Measurements from ENCODE around the gene NFYC. TPM values are rescaled to one million over a fixed set of nuclear protein-coding genes. Genes with fewer than 3 reads are reported as not detected.

The NFYC gene
- total and polyA plus RNA-seq, 8 donors: 54.6 to 98.1 (median 86.0) TPM

DNA sequence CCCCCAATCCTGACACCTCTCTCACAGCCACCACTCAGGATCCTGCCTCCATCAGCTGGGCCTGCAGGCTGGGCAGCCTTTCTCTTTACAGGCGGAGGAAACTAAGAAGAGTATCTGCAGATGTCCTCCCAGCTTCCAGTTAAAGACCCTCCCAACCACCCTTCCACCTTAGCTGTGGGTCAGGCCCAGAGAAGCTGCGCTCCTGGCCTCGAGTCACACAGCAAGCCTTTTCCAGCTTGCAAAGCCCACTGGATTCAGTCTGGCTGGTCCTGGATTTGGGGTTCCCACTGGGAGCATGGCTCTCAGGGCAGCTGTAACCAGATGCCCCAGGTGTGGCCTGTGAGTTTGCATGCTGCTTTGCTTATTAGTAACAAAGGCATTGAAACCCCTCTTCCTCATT lies 111.9 kb downstream of the NFYC start:
- Histone ChIP-seq H3K27ac (peak overlapping the region in 1 of 2 donors; percentile 65), H3K27me3 (no peaks in the 10 kb centered on the region), H3K36me3 (no peaks in the 10 kb centered on the region), H3K4me3 (no peak overlapping the region), H3K9me3 (no peaks in the 10 kb centered on the region), H3K4me1 (peaks cover 12 to 16% of the 10 kb centered on the region in 2 donors)
- no peak for DNase-seq
- intact Hi-C loops (cut with DNase I): no loop called here
- no peak for ATAC-seq
- TF ChIP-seq, protein P1, sequence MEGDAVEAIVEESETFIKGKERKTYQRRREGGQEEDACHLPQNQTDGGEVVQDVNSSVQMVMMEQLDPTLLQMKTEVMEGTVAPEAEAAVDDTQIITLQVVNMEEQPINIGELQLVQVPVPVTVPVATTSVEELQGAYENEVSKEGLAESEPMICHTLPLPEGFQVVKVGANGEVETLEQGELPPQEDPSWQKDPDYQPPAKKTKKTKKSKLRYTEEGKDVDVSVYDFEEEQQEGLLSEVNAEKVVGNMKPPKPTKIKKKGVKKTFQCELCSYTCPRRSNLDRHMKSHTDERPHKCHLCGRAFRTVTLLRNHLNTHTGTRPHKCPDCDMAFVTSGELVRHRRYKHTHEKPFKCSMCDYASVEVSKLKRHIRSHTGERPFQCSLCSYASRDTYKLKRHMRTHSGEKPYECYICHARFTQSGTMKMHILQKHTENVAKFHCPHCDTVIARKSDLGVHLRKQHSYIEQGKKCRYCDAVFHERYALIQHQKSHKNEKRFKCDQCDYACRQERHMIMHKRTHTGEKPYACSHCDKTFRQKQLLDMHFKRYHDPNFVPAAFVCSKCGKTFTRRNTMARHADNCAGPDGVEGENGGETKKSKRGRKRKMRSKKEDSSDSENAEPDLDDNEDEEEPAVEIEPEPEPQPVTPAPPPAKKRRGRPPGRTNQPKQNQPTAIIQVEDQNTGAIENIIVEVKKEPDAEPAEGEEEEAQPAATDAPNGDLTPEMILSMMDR (IDR thresholded peaks at IDR 0.05): no peak

DNA sequence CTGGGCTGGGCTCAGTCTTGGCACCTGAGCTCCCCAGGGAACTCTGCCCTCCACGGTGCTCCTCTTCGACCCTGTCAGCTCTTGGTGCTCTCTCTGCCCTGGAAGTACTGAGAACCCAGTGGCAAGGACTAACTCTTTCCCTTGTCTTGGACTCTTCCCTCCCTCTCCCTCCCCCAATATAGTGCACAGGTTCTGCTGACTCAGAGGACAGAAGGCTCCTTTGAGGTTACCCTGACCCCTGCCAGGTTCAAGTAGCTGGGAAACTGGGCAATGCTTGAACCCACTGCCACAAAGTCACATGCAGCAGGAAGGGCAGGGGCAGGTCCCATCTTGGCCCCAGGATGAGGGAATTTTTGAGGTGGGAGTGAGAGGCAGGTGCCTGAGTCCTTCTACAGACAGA lies 112.4 kb downstream of the NFYC start:
- no peak for DNase-seq
- H3K36me3 ChIP-seq: no peaks in the 10 kb centered on the region
- no peak for ATAC-seq
- H3K27ac ChIP-seq: no peak overlapping the region
- H3K4me1 ChIP-seq: peaks cover 12 to 16% of the 10 kb centered on the region in 2 donors
- no peak overlapping the region for H3K4me3 ChIP-seq
- intact Hi-C loops (cut with DNase I): no loop called here
- TF ChIP-seq, protein P1 (IDR thresholded peaks at IDR 0.05): no peak
- no peaks in the 10 kb centered on the region for H3K27me3 ChIP-seq
- no peaks in the 10 kb centered on the region for H3K9me3 ChIP-seq

DNA sequence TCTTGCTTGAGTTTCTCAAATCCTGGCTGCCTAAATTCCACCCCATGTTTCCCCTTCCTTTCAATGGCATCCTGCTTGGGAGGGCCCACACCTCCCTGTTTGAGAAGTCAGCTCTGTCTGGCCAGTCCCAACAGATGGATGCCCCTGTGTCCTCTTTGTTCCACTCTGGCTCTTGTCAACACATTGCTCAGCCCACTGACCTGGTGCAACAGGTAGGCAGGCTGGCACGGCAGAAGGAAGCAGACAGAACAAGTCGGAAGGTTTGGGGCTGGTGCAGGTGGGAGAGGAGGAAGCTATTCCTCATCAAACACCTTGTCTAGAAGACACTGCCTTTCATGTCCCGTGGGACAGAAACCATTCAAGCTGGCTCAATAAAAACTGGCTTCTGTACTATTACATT lies 114.7 kb downstream of the NFYC start:
- intact Hi-C loops (cut with DNase I): no loop called here
- no peaks in the 10 kb centered on the region for H3K9me3 ChIP-seq
- no peaks in the 10 kb centered on the region for H3K27me3 ChIP-seq
- no peaks in the 10 kb centered on the region for H3K36me3 ChIP-seq
- H3K27ac ChIP-seq: no peak overlapping the region
- H3K4me3 ChIP-seq: no peak overlapping the region
- H3K4me1 ChIP-seq: peaks cover 6 to 16% of the 10 kb centered on the region in 2 donors
- TF ChIP-seq, protein P1 (IDR thresholded peaks at IDR 0.05): no peak
- ATAC-seq (no peak), DNase-seq (no peak)

DNA sequence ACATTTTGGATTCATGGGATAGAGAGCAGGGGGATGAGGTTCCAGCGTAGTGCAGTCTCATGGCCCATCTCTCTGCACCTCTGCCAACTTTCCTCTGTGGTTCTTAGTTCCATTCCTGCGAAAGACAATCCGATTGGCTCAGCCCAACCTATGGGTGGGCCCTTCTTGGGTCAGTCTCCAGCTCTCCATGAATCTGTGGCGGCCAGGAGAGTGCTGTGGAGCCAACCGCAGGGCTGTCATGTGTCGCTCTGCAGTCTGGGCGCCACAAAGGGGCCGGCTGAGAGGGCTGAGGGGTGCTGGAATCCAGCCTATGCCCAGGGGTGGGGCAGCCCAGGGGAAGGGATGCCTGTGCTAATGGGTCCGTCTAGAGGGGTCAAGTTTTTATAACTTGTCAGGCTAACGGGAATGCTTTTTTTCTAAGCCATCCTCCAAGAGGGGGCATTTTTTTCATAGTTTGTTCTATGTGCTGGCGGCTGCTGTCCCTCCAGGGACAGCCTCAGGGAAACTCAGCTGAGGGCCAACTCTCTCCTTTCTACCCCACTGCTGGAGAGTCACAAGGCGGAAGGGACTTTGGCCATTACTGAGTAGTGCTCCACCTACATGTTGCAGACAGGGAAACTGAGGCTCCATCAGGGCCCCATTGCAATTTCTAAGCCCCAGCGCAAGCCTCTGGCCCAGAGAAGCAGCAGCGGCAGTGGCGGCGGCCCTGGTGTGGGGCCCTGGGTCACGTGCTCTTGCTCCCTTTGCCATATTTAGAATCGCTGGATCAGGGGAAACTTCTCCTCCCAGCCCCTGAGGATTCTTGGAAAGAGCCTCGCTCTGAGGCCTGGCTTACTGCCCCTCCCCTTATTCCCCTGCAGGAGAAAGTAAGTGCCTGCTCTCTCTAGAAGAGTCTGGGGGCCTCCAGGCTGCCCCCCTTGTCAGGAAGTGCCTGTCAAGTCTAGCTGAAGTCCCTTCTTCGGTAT lies 115.5 kb downstream of the NFYC start:
- no peak for ATAC-seq
- intact Hi-C loops (cut with DNase I): no loop called here
- no peak overlapping the region for H3K4me3 ChIP-seq

DNA sequence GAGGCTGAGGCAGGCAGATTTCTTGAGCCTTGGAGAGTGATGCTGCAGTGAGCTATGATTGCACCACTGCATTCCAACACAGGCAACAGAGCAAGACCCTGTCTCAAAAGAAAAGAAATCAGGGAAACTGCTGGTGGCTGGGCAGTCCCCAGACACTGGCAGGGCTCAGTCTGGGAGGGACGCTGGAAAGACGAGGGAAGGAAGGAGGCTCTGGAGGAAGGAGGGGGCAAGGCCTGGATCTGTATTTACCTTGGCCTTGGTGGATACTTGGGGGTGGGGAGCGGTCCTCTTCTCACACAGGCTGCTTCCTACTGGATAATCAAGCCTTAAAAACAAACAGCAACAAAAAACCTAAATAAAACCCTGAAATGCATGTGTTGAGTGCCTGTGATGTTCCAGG lies 116.5 kb downstream of the NFYC start:
- Histone ChIP-seq H3K4me3 (no peak overlapping the region), H3K4me1 (no peaks in the 10 kb centered on the region), H3K36me3 (no peaks in the 10 kb centered on the region), H3K9me3 (no peaks in the 10 kb centered on the region), H3K27ac (no peak overlapping the region), H3K27me3 (no peaks in the 10 kb centered on the region)
- intact Hi-C loops (cut with DNase I): no loop called here
- ATAC-seq (no peak), DNase-seq (no peak)
- TF ChIP-seq, protein P1 (IDR thresholded peaks at IDR 0.05): no peak

More for the DNA sequence above, 115.5 kb downstream of the NFYC start:
- Histone ChIP-seq H3K27me3 (no peaks in the 10 kb centered on the region), H3K36me3 (no peaks in the 10 kb centered on the region), H3K9me3 (no peaks in the 10 kb centered on the region), H3K4me1 (peaks cover 0 to 8% of the 10 kb centered on the region in 2 donors), H3K27ac (no peak overlapping the region)
- peak in 1 of 4 donors; percentile 75 for DNase-seq
- TF ChIP-seq, protein P1 (IDR thresholded peaks at IDR 0.05): no peak
